Epithelial cell of esophagus (primary cell): ENCODE data around the gene OR51E1.

Experiments
- DNase-seq: peaks from one replicate; pipeline ENCODE4 v3.0.0; 2010; ENCODE audit warnings: low read depth
- H3K4me3 ChIP-seq: 2 replicates; pipeline ENCODE4 v1.5.1; 2011; ENCODE audit warnings: mild to moderate bottlenecking, low read length, control low read depth
- TF ChIP-seq, protein P1 (sequence below): IDR thresholded peaks from 2 replicates; pipeline ENCODE4 v1.5.1; 2011; ENCODE audit warnings: low read depth, mild to moderate bottlenecking, low read length, control low read depth, inconsistent platforms; ENCODE audit not compliant: insufficient read depth; ENCODE audit errors: missing control alignments

OR51E1 gene

DNA sequence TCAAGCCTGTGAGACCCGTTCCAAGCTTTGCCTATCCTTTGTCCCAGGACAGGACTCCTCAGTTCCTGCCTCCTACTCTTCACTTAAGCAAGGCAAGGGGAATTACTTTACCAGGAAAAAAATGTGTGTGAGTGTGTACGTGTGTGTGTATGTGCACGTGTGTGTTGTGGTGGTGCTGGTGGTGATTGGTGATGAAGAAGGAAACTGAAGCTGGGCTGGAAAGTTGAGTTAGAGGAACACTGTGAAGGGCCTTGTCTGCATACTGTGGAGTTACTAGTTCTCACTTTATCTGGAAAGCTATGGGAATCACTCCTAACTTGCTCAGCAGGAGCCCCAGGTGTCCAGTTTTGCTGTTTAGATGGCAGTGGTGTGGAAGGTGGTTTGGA is 6.1 kb upstream of the OR51E1 start:
- TF ChIP-seq, protein P1, sequence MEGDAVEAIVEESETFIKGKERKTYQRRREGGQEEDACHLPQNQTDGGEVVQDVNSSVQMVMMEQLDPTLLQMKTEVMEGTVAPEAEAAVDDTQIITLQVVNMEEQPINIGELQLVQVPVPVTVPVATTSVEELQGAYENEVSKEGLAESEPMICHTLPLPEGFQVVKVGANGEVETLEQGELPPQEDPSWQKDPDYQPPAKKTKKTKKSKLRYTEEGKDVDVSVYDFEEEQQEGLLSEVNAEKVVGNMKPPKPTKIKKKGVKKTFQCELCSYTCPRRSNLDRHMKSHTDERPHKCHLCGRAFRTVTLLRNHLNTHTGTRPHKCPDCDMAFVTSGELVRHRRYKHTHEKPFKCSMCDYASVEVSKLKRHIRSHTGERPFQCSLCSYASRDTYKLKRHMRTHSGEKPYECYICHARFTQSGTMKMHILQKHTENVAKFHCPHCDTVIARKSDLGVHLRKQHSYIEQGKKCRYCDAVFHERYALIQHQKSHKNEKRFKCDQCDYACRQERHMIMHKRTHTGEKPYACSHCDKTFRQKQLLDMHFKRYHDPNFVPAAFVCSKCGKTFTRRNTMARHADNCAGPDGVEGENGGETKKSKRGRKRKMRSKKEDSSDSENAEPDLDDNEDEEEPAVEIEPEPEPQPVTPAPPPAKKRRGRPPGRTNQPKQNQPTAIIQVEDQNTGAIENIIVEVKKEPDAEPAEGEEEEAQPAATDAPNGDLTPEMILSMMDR = no peak
- DNase-seq = no peak
- no peak overlapping the region for H3K4me3 ChIP-seq

DNA sequence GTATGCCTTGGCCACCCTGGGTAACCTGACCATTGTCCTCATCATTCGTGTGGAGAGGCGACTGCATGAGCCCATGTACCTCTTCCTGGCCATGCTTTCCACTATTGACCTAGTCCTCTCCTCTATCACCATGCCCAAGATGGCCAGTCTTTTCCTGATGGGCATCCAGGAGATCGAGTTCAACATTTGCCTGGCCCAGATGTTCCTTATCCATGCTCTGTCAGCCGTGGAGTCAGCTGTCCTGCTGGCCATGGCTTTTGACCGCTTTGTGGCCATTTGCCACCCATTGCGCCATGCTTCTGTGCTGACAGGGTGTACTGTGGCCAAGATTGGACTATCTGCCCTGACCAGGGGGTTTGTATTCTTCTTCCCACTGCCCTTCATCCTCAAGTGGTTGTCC is 3.9 kb upstream of the OR51E1 start:
- DNase-seq = no peak
- no peak overlapping the region for H3K4me3 ChIP-seq

DNA sequence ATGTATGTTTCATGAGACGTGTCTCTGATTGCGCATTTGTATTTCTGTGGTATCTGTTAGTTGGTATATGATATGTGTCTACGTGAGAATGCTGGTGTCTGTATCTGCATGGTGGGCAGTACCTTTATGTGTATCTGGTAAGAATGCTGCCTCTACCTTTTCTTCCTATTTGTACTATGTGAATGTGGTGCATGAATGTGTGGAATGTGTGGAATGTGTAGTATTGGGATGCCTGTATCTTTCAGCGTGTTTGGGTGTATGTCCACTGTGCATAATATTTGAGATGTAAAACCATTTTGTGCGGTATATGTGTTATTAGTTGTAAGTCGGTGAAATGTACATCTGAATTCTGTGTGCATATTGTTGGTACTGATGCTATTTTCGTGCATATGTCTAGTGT is 2.3 kb upstream of the OR51E1 start:
- DNase-seq = no peak
- no peak overlapping the region for H3K4me3 ChIP-seq
- TF ChIP-seq, protein P1 = no peak

More for the DNA sequence above, 3.9 kb upstream of the OR51E1 start:
- TF ChIP-seq, protein P1 = no peak

DNA sequence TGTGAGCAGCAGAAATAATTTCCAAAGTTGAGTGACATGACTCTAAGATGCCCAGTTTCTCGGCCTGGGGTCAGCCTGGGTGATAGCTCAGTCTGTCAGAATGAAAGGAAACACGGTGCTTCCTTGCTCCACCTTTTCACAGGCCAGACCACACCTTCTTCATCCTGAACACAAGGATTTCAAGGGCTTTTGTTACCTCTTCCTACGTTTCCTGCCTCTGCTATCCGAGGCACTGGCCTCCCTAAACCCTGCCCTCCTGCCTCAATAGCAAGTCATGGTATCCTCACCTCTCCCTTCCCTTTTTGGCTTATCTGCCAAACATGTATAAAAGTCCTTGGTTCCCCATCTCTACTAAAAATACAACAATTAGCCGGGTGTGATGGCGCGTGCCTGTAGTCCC is 1.7 kb upstream of the OR51E1 start:
- no peak for DNase-seq
- TF ChIP-seq, protein P1 = no peak

DNA sequence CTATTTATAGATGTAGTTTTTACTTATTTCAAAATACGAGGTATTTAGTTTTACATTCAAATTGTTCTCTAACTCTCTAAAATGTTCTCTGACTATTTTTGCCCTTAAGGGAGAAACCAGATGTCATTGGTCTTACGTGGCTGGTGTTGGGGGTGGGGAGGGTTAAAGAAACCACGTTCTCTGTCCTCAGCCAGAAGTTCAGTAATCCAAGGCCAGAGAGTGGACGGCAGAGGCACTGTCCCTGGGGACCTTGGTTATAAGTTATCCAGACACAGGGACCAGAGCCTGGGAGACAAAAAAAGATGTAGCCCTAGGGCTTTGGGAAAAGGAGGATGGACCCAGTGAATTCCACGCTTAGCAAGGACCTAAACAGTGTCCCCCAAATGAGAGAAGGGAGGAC is 706 bp upstream of the OR51E1 start:
- DNase-seq = no peak
- TF ChIP-seq, protein P1 = no peak
- no peak overlapping the region for H3K4me3 ChIP-seq

More for the DNA sequence above, 1.7 kb upstream of the OR51E1 start:
- no peak overlapping the region for H3K4me3 ChIP-seq

DNA sequence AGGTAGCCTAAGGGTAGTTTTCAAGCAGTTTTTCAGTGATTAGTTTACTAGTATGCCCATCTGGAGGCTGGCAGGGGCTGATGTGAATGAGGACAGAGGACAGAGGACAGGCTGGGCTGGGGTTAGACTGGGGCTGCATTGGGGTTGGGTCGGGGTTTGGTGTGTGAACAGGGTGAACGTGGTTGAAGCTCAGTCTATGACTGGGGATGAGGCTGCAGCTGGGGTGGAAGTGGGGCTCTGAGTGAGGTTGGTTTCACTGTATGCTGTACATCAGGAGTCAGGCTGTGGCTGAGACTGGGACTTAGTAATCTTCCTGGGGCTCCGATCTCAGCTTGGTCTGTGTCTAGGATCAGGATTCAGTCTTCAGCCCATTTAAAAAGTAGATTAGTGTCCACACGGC is 451 bp downstream of the OR51E1 start:
- TF ChIP-seq, protein P1 = no peak
- no peak overlapping the region for H3K4me3 ChIP-seq
- DNase-seq = no peak

DNA sequence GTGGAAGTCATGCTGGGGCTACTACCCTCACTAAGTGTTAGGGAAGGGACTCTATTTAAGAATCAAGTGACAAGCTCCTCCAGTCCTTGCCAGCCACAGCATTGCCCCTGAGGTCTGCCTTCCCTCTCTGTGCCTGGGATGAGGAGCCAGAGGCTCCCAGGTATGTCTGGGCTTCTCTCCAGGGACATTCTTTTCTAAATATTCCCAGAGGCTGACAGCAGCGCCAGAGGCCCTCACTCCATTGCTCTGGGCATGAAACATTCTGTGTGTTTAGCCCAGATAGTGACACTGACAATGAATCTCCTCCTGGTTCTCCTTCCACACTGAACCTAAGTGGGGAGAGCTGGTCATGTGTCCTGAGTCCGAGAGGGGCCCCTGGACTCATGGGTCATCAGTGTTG is 2.2 kb downstream of the OR51E1 start:
- no peak for DNase-seq
- TF ChIP-seq, protein P1 = no peak
- no peak overlapping the region for H3K4me3 ChIP-seq
